AG04450 (cell line): ENCODE data around the gene CEP57. TPM values are rescaled to one million over a fixed set of nuclear protein-coding genes. Genes with fewer than 3 reads are reported as not detected.

Experiments
- CTCF ChIA-PET: fragments of 300-600, 350-600 bp; formaldehyde crosslinking; extraction: SDS; loops from one replicate; lab custom pipeline; 2022; ENCODE audit warnings: antibody characterized with exemption, inconsistent platforms; lab: Charles Lee
- POLR2A ChIA-PET: fragments of 350-600 bp; formaldehyde crosslinking; extraction: SDS; loops from one replicate; lab custom pipeline; 2021; ENCODE audit warnings: antibody characterized with exemption, inconsistent platforms; lab: Yijun Ruan, JAX
- DNase-seq: peaks from one replicate; pipeline ENCODE4 v3.0.0-alpha.2; 2011; ENCODE audit warnings: low read depth, low spot score
- H3K27ac ChIP-seq: one replicate; pipeline ENCODE4 v1.5.1; 2012; ENCODE audit warnings: low read depth, low read length, control low read depth
- H3K27me3 ChIP-seq: one replicate; pipeline ENCODE4 v1.6.0; 2012; ENCODE audit warnings: low read length; ENCODE audit not compliant: control insufficient read depth, insufficient read depth
- H3K4me3 ChIP-seq: 2 replicates; pipeline ENCODE4 v1.5.1; 2011; ENCODE audit warnings: mild to moderate bottlenecking, low read depth, low read length, control low read depth
- H3K9me3 ChIP-seq: 2 replicates; pipeline ENCODE4 v1.5.1; 2012; ENCODE audit warnings: low read length; ENCODE audit not compliant: control insufficient read depth, insufficient read depth
- CTCF ChIP-seq: IDR thresholded peaks from 2 replicates; pipeline ENCODE4 v1.5.1; 2011; ENCODE audit warnings: low read depth, low read length, control low read depth, inconsistent platforms
- polyA plus RNA-seq: library from polyadenylated mRNA; depleted of rRNA; stranded (reverse); fragments of >200 nt; gene quantifications from 2 replicates; pipeline ENCODE4 v1.2.3, GENCODE V29; 2011

Gene CEP57
- polyA plus RNA-seq, 1 experiment: 49.2 TPM

- Histone ChIP-seq H3K9me3 (no peaks in the 10 kb centered on the region), H3K4me3 (no peak overlapping the region), H3K27ac (no peak overlapping the region), H3K27me3 (no peaks in the 10 kb centered on the region)
- DNase-seq: no peak
- CTCF ChIA-PET: no interaction called here
- POLR2A ChIA-PET: no interaction called here
- TF ChIP-seq CTCF: no peak
Observed at GRCh38 chr11:95776859-95777258, 13.4 kb upstream of the CEP57 start.

DNA sequence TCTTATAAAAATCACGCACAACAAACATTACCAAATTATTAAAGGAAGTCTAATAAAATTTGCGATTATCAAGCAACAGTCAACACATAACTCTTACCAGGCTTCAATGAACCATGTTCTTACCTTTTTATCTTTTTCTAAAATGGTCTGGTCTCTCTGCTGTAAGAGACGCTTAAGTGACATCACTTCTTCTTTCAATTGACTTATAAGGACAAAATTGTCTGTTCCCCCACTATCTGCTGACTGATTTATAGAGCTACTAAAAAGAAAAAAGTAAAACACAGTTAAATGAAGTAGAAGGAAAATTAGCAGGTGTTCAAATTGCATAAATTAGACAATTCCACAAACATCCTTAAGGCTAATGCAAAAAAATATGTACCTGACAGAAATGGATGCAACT is 11.6 kb upstream of the CEP57 start:
- POLR2A ChIA-PET: no interaction called here
- no peaks in the 10 kb centered on the region for H3K27me3 ChIP-seq
- H3K9me3 ChIP-seq: no peaks in the 10 kb centered on the region
- no peak overlapping the region for H3K27ac ChIP-seq
- CTCF ChIA-PET: interaction anchor here (1.8 to 2.2 kb wide), 2 partner anchors 14 to 615 kb away, joined by 4 to 7 read pairs; no protein-coding TSS in a partner anchor
- TF ChIP-seq CTCF: no peak
- DNase-seq: no peak
- H3K4me3 ChIP-seq: no peak overlapping the region

DNA sequence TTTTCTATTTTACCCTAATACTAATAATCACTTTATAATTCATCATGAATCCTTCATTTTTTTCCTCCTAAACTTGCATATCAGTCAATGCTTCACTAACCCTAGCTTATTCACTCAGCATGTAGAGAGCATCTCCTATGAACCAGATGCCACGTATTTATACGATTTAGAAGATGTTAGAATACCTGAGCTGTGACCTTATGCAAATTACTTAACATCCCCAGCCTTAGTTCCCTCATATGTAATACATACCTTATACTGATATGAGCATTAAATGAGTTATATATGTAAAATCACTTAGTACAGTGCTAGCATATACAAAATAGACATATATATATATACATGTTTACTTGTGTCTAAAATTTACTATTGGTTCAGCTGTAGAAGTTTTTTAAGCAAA is 9.8 kb upstream of the CEP57 start:
- ChIA-PET POLR2A (no interaction called here), CTCF (interaction anchor here (0.6 to 2.2 kb wide), 5 partner anchors 16 to 714 kb away, joined by 3 to 7 read pairs (median 5); partner anchors contain the start of genes MAML2 and SRSF8)
- Histone ChIP-seq H3K9me3 (no peaks in the 10 kb centered on the region), H3K27me3 (no peaks in the 10 kb centered on the region), H3K27ac (no peak overlapping the region), H3K4me3 (no peak overlapping the region)
- no peak for DNase-seq
- no peak for TF ChIP-seq CTCF

- TF ChIP-seq CTCF: peak; percentile 47
- Histone ChIP-seq H3K27me3 (no peaks in the 10 kb centered on the region), H3K27ac (peak overlapping the region; percentile 98), H3K4me3 (peak overlapping the region; percentile 86), H3K9me3 (peaks cover 3% of the 10 kb centered on the region; the same call in 1 of the 2 replicates)
- CTCF ChIA-PET: interaction anchor here (0.6 to 1.5 kb wide), 6 partner anchors 24 to 840 kb away, joined by 3 to 6 read pairs (median 4); partner anchors contain the start of gene MAML2
- no peak for DNase-seq
- POLR2A ChIA-PET: interaction anchor here (0.9 to 1.6 kb wide), 6 partner anchors 39 to 636 kb away, joined by 3 to 12 read pairs (median 4); partner anchors contain the start of genes CCDC82 and JRKL
Observed at GRCh38 chr11:95788921-95789505, 1.3 kb upstream of the CEP57 start.

- TF ChIP-seq CTCF: no peak
- H3K27ac ChIP-seq: peak within 1 kb of the TSS; percentile 98
- ChIA-PET CTCF (interaction anchor here (0.6 to 2.4 kb wide), 6 partner anchors 46 to 841 kb away, joined by 3 to 14 read pairs (median 4); partner anchors contain the start of gene MAML2), POLR2A (interaction anchor here (0.7 to 1.8 kb wide), 9 partner anchors 38 to 635 kb away, joined by 3 to 12 read pairs (median 4); partner anchors contain the start of genes CCDC82, JRKL and MTMR2)
- peak within 1 kb of the TSS; percentile 86 for H3K4me3 ChIP-seq
- peak; percentile 98 for DNase-seq
- H3K27me3 ChIP-seq: no peaks in the 10 kb centered on the region
- H3K9me3 ChIP-seq: peaks cover 3% of the 10 kb centered on the region; the same call in 1 of the 2 replicates
Observed at GRCh38 chr11:95789506-95790122, 684 bp upstream of the CEP57 start, which contains the start of gene FAM76B. TSS of gene FAM76B (minus strand) at chr11:95789782. CDS start at chr11:95789478, 304 bp downstream.
